Tibial nerve (tissue), 4 donors: ENCODE measurements around the gene NRAS. TPM values are rescaled to one million over a fixed set of nuclear protein-coding genes. Genes with fewer than 3 reads are reported as not detected.

Experiments
- DNase-seq, 2 donors: peaks; one replicate each; pipeline ENCODE4 v3.0.0-alpha.2; 2019; ENCODE audit warnings: low spot score in 2 of 2
- H3K27ac ChIP-seq, 4 donors: fragments of 200-600 bp; sonication (generic) in 3 of 4; one replicate each; pipeline ENCODE4 v1.5.1; 2017 to 2019; ENCODE audit warnings: mild to moderate bottlenecking in 1 of 4
- H3K27me3 ChIP-seq, 2 donors: fragments of 200-600 bp; sonication (generic) in 1 of 2; one replicate each; pipeline versions ENCODE4 v1.5.1 to v1.6.0; 2017 to 2019
- H3K36me3 ChIP-seq, 3 donors: fragments of 200-600 bp; sonication (generic); one replicate each; pipeline ENCODE4 v1.5.1; 2018 to 2019
- H3K4me1 ChIP-seq, 4 donors: fragments of 200-600 bp; sonication (generic) in 3 of 4; one replicate each; pipeline ENCODE4 v1.5.1; 2017 to 2019
- H3K4me3 ChIP-seq, 4 donors: fragments of 200-600 bp; sonication (generic) in 3 of 4; one replicate each; pipeline ENCODE4 v1.5.1; 2017 to 2019; ENCODE audit warnings: mild to moderate bottlenecking in 1 of 4, moderate library complexity in 1 of 4
- H3K9me3 ChIP-seq, 4 donors: fragments of 200-600 bp; sonication (generic) in 3 of 4; one replicate each; pipeline ENCODE4 v1.5.1; 2017 to 2019
- CTCF ChIP-seq, 5 experiments: fragments of 200-600 bp in 3 of 5; fragments of 450-650 bp in 2 of 5; sonication (generic) in 3 of 5; IDR thresholded peaks; one replicate each; pipeline ENCODE4 v1.5.1; 2016 to 2019; ENCODE audit warnings: antibody characterized with exemption in 5 of 5, mild to moderate bottlenecking in 3 of 5, moderate library complexity in 2 of 5
- EP300 ChIP-seq, 2 donors: sonication (generic); formaldehyde crosslinking; IDR thresholded peaks; one replicate each; pipeline ENCODE4 v1.6.1; 2017; ENCODE audit warnings: antibody characterized with exemption in 2 of 2, mild to moderate bottlenecking in 1 of 2
- POLR2A ChIP-seq, 2 donors: fragments of 450-650 bp; IDR thresholded peaks; one replicate each; pipeline ENCODE4 v1.6.1; 2017; ENCODE audit warnings: antibody characterized with exemption in 2 of 2, mild to moderate bottlenecking in 2 of 2, moderate library complexity in 2 of 2
- WGBS, 2 donors: methylation state at CpG; one replicate each; pipeline ENCODE4 v1.1.5; 2018; 5-methylcytosine and 5-hydroxymethylcytosine counted together
- total RNA-seq, 4 donors: library from RNA; depleted of rRNA; stranded (reverse); fragments of >200 nt; gene quantifications; one replicate each; pipeline ENCODE4 v1.1.0, GENCODE V29; 2016

NRAS gene
- total RNA-seq, 4 donors from 2014 or later = 16.3 to 22.8 (median 20.1) TPM

GRCh38 chr1:114703242-114703641 lies 13.3 kb downstream of the NRAS start:
- peaks cover 0 to 35% (median 0%) of the 10 kb centered on the region in 3 donors for H3K36me3 ChIP-seq
- no peaks in the 10 kb centered on the region for H3K4me1 ChIP-seq
- TF ChIP-seq EP300 (IDR thresholded peaks at IDR 0.05) (no peak), CTCF (IDR thresholded peaks at IDR 0.05) (no peak), POLR2A (IDR thresholded peaks at IDR 0.05) (no peak)
- H3K27ac ChIP-seq = no peak overlapping the region
- H3K9me3 ChIP-seq = no peaks in the 10 kb centered on the region
- no peak overlapping the region for H3K4me3 ChIP-seq
- DNase-seq = no peak
- WGBS, 2 donors = 85 to 89% methylated on average over 1 of the region's 1 CpG
- no peaks in the 10 kb centered on the region for H3K27me3 ChIP-seq

GRCh38 chr1:114702737-114703136 lies 13.8 kb downstream of the NRAS start:
- Histone ChIP-seq H3K27ac (no peak overlapping the region), H3K4me3 (no peak overlapping the region), H3K36me3 (peaks cover 0 to 30% (median 0%) of the 10 kb centered on the region in 3 donors), H3K4me1 (no peaks in the 10 kb centered on the region), H3K9me3 (no peaks in the 10 kb centered on the region), H3K27me3 (no peaks in the 10 kb centered on the region)
- TF ChIP-seq CTCF (IDR thresholded peaks at IDR 0.05) = no peak
- no peak for TF ChIP-seq EP300 (IDR thresholded peaks at IDR 0.05)
- TF ChIP-seq POLR2A (IDR thresholded peaks at IDR 0.05) = no peak
- WGBS, 2 donors = 87 to 89% methylated on average over 5 of the region's 5 CpGs
- DNase-seq = no peak

GRCh38 chr1:114701931-114702330 lies 14.6 kb downstream of the NRAS start:
- H3K27me3 ChIP-seq = no peaks in the 10 kb centered on the region
- WGBS, 2 donors = 65 to 69% methylated on average over 2 of the region's 2 CpGs
- DNase-seq = no peak

GRCh38 chr1:114700036-114700600 lies 16.5 kb downstream of the NRAS start:
- H3K27me3 ChIP-seq = no peaks in the 10 kb centered on the region
- no peaks in the 10 kb centered on the region for H3K9me3 ChIP-seq
- 40 to 44% methylated on average over 4 of the region's 4 CpGs for WGBS, 2 donors
- TF ChIP-seq CTCF (IDR thresholded peaks at IDR 0.05) (no peak), EP300 (IDR thresholded peaks at IDR 0.05) (no peak), POLR2A (IDR thresholded peaks at IDR 0.05) (no peak)
- no peak overlapping the region for H3K27ac ChIP-seq
- peaks cover 0 to 4% (median 0%) of the 10 kb centered on the region in 3 donors for H3K36me3 ChIP-seq
- H3K4me3 ChIP-seq = no peak overlapping the region
- DNase-seq = no peak
- H3K4me1 ChIP-seq = no peaks in the 10 kb centered on the region

More at GRCh38 chr1:114701931-114702330, 14.6 kb downstream of the NRAS start:
- TF ChIP-seq POLR2A (IDR thresholded peaks at IDR 0.05) (no peak), CTCF (IDR thresholded peaks at IDR 0.05) (no peak), EP300 (IDR thresholded peaks at IDR 0.05) (no peak)
- no peak overlapping the region for H3K27ac ChIP-seq
- no peaks in the 10 kb centered on the region for H3K4me1 ChIP-seq
- H3K36me3 ChIP-seq = peaks cover 0 to 22% (median 0%) of the 10 kb centered on the region in 3 donors
- H3K4me3 ChIP-seq = no peak overlapping the region
- no peaks in the 10 kb centered on the region for H3K9me3 ChIP-seq

GRCh38 chr1:114696810-114697209 lies 19.8 kb downstream of the NRAS start:
- Histone ChIP-seq H3K9me3 (no peaks in the 10 kb centered on the region), H3K4me1 (no peaks in the 10 kb centered on the region), H3K27me3 (peaks cover 0 to 3% of the 10 kb centered on the region in 2 donors), H3K4me3 (no peak overlapping the region), H3K36me3 (no peaks in the 10 kb centered on the region), H3K27ac (no peak overlapping the region)
- DNase-seq = no peak
- TF ChIP-seq EP300 (IDR thresholded peaks at IDR 0.05) = no peak
- TF ChIP-seq POLR2A (IDR thresholded peaks at IDR 0.05) = no peak
- no peak for TF ChIP-seq CTCF (IDR thresholded peaks at IDR 0.05)
